ENCODE results near the gene IRAK3. TPM values are rescaled to one million over a fixed set of nuclear protein-coding genes. Genes with fewer than 3 reads are reported as not detected.

IRAK3 gene
- 1.3 to 1.9 TPM (median 1.5 TPM) in 5 replicates for total RNA-seq (2022; extraction: Qiagen RNA extraction)

GRCh38 chr12:66188584-66189485 is at the start of gene IRAK3:
Gene IRAK3 (plus strand): TSS chr12:66189214. CDS start chr12:66189300, 86 bp downstream.

GRCh38 chr12:66169221-66170170 is 19.5 kb upstream of the IRAK3 start, which contains the start of gene TMBIM4:
Gene TMBIM4 (minus strand): TSS chr12:66169996. CDS start chr12:66169951, 45 bp downstream.

DNA sequence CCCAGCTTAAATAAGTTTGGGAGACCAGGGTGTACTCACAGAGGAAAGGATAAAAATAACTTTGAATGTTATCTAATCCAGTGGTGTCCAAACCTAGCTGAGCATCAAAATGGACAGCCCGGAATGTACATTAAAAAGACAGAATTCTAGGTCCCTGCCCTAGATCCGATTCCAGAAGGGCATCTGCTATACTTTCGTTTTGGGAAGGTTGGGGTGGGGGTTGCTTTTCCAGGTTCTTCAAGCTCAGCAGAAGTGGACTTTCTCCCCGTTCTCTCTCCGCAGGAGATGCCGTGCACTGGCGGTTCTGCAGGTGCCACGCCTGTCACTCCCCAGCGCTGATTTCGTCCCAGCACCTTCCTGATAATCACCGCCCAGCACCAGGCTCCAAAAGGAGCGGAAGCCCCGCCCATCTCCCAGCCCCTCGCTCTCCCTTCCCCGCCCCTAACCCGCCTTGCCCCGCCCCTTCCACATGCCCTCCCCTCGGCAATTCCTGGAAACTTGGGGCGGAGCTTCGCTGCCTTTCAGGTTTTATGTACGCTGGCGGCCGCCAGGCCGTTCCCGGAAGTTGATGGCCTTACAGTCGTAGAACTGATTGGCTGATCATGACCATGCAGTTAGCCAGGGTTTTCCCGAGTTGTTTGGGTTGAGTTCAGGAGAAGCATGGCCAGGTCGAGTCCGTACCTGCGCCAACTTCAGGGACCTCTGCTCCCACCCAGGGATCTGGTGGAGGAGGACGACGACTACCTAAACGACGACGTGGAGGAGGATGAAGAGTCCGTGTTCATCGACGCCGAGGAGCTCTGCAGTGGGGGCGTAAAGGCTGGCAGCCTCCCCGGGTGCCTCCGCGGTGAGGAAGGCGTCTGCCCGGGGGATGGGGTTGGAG is 113.2 kb downstream of the IRAK3 start, which contains the start of gene HELB:
Gene HELB, plus strand, starts transcription at position 550 of the 883 bp plus-strand sequence. Its CDS starts 111 bp downstream, at position 661.

Other genes starting within 250 kb of the IRAK3 start
- gene LLPH, start 58.5 kb upstream of the IRAK3 start, total RNA-seq (2022; extraction: Qiagen RNA extraction), result 58.7 to 67.4 TPM (median 61.8 TPM) in 5 replicates
- 48.9 to 58.8 TPM (median 53.1 TPM) in 5 replicates for gene TMBIM4, start 19.2 kb upstream of the IRAK3 start, total RNA-seq (2022; extraction: Qiagen RNA extraction)
- gene HELB, start 113.3 kb downstream of the IRAK3 start, total RNA-seq (2022; extraction: Qiagen RNA extraction), result 0.83 to 1.7 TPM (median 1.4 TPM) in 5 replicates

Data from A549 treated with dexamethasone at 1 μM for 4 hours (cell line).